Measurements from ENCODE around the gene ACR.
A peak's percentile ranks its signal among the peaks of the same experiment; 100 is the strongest.

The ACR gene

GRCh38 chr22:50717709-50718351 is 20.2 kb upstream of the ACR start:
- no peak for DNase-seq (ENCODE audit: low read depth)

DNA sequence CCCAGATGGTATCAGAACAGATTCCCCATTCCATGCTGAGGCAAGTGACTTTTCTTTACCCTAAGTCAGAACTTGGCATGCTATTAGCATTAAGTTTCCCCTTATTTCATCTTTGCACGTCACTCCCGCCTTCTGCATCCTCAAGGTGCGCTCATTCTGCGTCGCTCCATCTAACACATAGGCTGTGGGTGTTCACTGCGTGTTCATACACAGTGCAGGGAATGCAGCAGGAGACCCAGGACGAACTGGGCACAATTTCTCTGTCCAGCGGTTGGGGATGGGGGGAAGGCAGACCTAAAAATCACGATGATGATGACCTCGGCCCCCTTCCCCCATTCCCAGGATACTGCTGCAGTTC is 19.7 kb upstream of the ACR start:
- DNase-seq (ENCODE audit: low read depth) = no peak

GRCh38 chr22:50719814-50720300 is 18.1 kb upstream of the ACR start:
- no peak for DNase-seq (ENCODE audit: low read depth)

GRCh38 chr22:50720301-50721256 is 17.4 kb upstream of the ACR start:
- DNase-seq (ENCODE audit: low read depth) = no peak

GRCh38 chr22:50721257-50721844 is 16.7 kb upstream of the ACR start:
- no peak for DNase-seq (ENCODE audit: low read depth)

DNA sequence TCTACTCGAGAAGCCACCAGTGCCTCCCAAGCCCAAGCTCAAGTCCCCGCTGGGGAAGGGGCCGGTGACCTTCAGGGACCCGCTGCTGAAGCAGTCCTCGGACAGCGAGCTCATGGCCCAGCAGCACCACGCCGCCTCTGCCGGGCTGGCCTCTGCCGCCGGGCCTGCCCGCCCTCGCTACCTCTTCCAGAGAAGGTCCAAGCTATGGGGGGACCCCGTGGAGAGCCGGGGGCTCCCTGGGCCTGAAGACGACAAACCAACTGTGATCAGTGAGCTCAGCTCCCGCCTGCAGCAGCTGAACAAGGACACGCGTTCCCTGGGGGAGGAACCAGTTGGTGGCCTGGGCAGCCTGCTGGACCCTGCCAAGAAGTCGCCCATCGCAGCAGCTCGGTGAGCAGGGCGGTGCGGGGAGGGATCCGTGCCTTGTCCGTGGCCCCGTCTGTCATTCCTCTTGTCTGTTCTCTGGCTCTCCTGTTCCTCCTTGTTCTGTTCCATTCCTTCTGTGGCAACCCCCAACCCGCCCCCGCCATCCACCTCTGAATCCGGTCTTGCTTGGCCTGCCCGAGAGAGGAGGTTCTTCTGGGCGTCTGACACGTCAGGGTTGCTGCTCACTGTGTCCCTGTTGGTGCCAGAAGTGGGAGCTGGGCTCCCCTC is 15.8 kb upstream of the ACR start:
- no peak for DNase-seq (ENCODE audit: low read depth)

GRCh38 chr22:50722716-50723428 is 15.1 kb upstream of the ACR start:
- DNase-seq (ENCODE audit: low read depth) = no peak

DNA sequence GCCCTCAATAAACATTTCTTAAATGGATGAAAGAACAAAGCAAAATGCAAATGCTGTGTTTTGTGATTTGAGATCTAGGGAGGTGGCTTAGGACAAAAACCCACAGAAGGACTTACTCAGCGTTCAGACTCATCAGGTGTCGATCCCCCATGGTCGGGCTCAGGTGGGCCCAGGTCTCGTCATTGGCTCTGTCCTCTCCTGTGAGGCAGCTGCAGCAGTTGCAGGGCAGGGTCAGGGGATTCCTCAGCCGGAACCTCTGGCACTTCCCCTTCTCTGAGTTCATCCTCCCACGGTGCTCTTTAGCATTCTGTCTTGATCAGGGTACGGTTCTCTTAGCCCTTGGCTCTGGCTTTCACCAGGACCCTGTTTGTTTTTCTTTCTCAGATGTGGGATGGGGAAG is 14.0 kb upstream of the ACR start:
- DNase-seq (ENCODE audit: low read depth) = no peak

DNA sequence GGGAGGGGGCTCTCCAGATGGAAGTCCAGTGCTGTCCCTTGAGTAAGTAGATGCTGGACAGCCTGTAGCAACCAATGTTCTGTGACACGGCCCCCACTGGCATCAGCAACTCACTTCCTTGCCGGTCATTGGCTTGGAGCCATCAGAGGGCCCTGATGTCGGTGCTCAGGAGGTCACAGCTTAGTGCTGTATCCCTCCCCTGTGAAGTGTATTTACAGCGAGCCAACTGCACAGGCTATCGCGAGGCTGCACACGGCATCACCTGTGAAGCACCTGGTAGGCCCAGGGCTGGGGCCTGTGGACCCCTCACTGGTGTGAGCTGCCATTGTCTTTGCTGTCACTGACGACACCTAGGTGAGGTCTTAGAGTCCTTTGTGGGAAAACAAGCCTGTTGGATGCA is 13.4 kb upstream of the ACR start:
- DNase-seq (ENCODE audit: low read depth) = no peak

GRCh38 chr22:50725597-50725996 is 12.4 kb upstream of the ACR start:
- DNase-seq (ENCODE audit: low read depth) = no peak

DNA sequence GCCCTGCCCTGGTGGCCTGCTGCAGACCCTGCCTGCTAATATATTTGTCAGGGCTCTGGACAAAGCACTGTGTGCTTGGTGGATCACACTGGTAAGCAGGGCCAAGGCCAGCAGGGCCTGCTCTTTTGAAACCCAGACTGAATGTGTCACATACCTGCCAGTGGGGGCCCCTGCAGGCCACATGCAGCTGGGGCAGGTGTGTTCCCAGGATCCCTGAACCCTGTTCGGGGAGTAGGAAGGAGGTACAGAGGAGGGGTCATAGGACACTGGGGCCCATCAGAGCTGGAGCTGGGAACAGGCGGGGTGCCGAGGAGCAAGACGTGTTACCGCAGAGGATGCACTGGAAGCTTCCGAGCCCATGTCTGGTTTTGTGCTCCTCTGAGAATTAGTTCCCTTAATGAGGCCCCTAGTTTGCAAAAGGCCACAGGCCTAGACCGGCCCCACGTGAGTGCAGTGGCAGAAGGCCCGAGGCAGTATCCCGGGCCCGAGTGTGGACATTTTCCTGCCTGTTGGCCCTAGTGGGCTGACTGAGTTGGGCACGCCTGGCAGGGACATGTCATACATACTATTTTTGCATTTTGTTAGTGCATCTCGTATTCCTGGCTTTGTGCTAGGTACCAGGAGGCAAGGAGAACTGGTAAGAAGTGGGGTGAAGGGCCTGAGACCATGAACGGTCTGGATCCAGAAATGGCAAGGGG is 11.2 kb upstream of the ACR start:
- no peak for DNase-seq (ENCODE audit: low read depth)

GRCh38 chr22:50727678-50728522 is 10.1 kb upstream of the ACR start:
- no peak for DNase-seq (ENCODE audit: low read depth)

- DNase-seq (ENCODE audit: low read depth) = no peak
These were observed 9.5 kb upstream of the ACR start for GRCh38 chr22:50728523-50728931.

GRCh38 chr22:50729391-50730012 is 8.5 kb upstream of the ACR start:
- DNase-seq (ENCODE audit: low read depth) = no peak

DNA sequence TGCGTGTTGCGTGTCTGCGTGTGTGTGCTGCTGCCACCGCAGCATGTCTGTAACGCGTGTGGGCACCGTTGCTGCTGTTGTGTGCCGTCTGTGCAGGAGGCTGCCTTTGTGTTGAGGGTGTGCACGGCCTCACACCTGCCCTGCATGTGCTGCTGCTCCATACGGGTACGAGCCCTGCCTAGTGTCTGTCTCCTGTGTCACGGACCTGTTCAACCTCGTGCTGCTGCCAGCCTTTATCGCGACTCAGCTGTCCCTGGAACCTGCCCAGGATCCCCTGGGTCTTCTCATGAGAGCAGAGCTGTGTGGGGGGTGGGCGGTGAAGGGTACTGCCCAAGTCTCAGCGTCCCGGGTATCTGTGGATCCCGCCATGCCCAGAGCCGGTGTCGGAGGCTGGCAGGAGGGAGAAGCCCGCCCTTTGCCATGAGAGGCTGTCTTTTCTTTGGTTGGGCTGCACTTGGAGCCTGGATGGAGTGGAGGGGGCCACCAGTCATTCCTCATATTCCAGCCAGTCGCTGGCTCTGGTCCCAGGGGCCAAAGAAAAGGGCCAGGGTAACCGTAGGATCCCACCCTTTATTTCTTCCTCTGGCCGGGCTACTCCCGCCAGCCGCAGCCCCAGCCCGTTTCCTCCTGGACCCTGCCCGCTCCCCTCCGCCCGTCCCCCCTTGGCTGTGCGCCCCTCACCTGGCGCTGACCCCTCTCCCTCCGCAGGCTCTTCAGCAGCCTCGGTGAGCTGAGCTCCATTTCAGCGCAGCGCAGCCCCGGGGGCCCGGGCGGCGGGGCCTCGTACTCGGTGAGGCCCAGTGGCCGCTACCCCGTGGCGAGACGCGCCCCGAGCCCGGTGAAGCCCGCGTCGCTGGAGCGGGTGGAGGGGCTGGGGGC is 7.8 kb upstream of the ACR start:
- DNase-seq (ENCODE audit: low read depth) = no peak

GRCh38 chr22:50730941-50731661 is 6.9 kb upstream of the ACR start:
- DNase-seq (ENCODE audit: low read depth) = no peak

GRCh38 chr22:50731811-50732624 is 6.0 kb upstream of the ACR start:
- DNase-seq (ENCODE audit: low read depth) = peak; percentile 33

Measured in stimulated activated CD8-positive, alpha-beta memory T cell treated with anti-CD3 and anti-CD28 coated beads, Interleukin-12 subunit alpha, Interleukin-12 subunit beta, amount 100 ng/mL, for 1 hour (primary cell).